A673 (cell line): ENCODE results near the gene AGBL4. TPM values are rescaled to one million over a fixed set of nuclear protein-coding genes. Genes with fewer than 3 reads are reported as not detected.

ENCODE experiments used
- BruUV-seq: library from RNA; stranded (reverse); fragments of 400-500 nt; replicated peaks from 2 replicates; lab custom pipeline; 2021; lab: Mats Ljungman, UMichigan
- CTCF ChIA-PET: fragments of 300-600 bp; sonication (Branson Sonifier 250); formaldehyde crosslinking; loops from one replicate; lab custom pipeline; 2022; ENCODE audit warnings: antibody characterized with exemption; lab: Charles Lee
- POLR2A ChIA-PET: fragments of 300-600 bp; sonication (Branson Sonifier 250); formaldehyde crosslinking; loops from one replicate; lab custom pipeline; 2022; ENCODE audit warnings: antibody characterized with exemption; ENCODE audit not compliant: low non-redundant PET; lab: Charles Lee
- DNase-seq: peaks from one replicate; pipeline ENCODE4 v3.0.0-alpha.2; 2015; ENCODE audit warnings: low spot score
- H3K27ac ChIP-seq: fragments of 200-600 bp; sonication (generic); 2 replicates; pipeline ENCODE4 v1.5.1; 2016; ENCODE audit warnings: mixed run types, low read depth, mild to moderate bottlenecking, mixed read lengths, antibody characterized with exemption, low read length; ENCODE audit not compliant: poor library complexity, severe bottlenecking
- H3K27me3 ChIP-seq: fragments of 200-600 bp; sonication (generic); replicated peaks from 2 replicates; pipeline ENCODE4 v1.6.1; 2017; ENCODE audit warnings: mixed run types, low read depth, mild to moderate bottlenecking, mixed read lengths, antibody characterized with exemption, low read length; ENCODE audit not compliant: insufficient read depth, poor library complexity
- H3K36me3 ChIP-seq: fragments of 200-600 bp; sonication (generic); 2 replicates; pipeline ENCODE4 v1.6.1; 2016; ENCODE audit warnings: mixed run types, mild to moderate bottlenecking, mixed read lengths, antibody characterized with exemption, low read length; ENCODE audit not compliant: insufficient read depth, poor library complexity, severe bottlenecking
- H3K4me1 ChIP-seq: fragments of 200-600 bp; sonication (generic); 2 replicates; pipeline ENCODE4 v1.6.1; 2017; ENCODE audit warnings: mixed run types, mild to moderate bottlenecking, mixed read lengths, antibody characterized with exemption, low read length; ENCODE audit not compliant: insufficient read depth, poor library complexity, severe bottlenecking
- H3K4me3 ChIP-seq: fragments of 200-600 bp; sonication (generic); 2 replicates; pipeline ENCODE4 v1.5.1; 2016; ENCODE audit warnings: low read depth, mixed run types, mild to moderate bottlenecking, mixed read lengths, low read length; ENCODE audit not compliant: poor library complexity, severe bottlenecking
- H3K9me3 ChIP-seq: fragments of 200-600 bp; sonication (generic); 2 replicates; pipeline ENCODE4 v1.6.1; 2016; ENCODE audit warnings: mixed run types, low read depth, mild to moderate bottlenecking, mixed read lengths, antibody characterized with exemption, low read length; ENCODE audit not compliant: poor library complexity, severe bottlenecking
- CTCF ChIP-seq: fragments of 300-800, 200-600 bp; sonication (generic); conservative IDR thresholded peaks from 2 replicates; pipeline ENCODE4 v1.5.1; 2017; ENCODE audit warnings: low read depth, mild to moderate bottlenecking, antibody characterized with exemption, low read length, moderate library complexity, mixed read lengths
- EZH2 ChIP-seq: fragments of 200-600 bp; sonication (generic); IDR thresholded peaks from 2 replicates; pipeline ENCODE4 v1.6.1; 2017; ENCODE audit warnings: borderline replicate concordance, low read depth, mild to moderate bottlenecking, mixed read lengths, antibody characterized with exemption, low read length; ENCODE audit not compliant: poor library complexity, severe bottlenecking
- intact Hi-C: fragments of 100-400 bp; cut with micrococcal nuclease; formaldehyde crosslinking; loops from one replicate; pipeline ENCODE4 v1.10.0; 2022; ENCODE audit not compliant: unreplicated experiment
- total RNA-seq: library from RNA; stranded (reverse); gene quantifications from 2 replicates; pipeline ENCODE4 v1.2.3, GENCODE V29; 2021

AGBL4 gene
- total RNA-seq, 1 experiment from 2014 or later = 0.32 TPM

GRCh38 chr1:49627781-49628180 lies 396.0 kb downstream of the AGBL4 start:
- Histone ChIP-seq H3K4me3 (no peak overlapping the region), H3K36me3 (no peaks in the 10 kb centered on the region), H3K4me1 (no peaks in the 10 kb centered on the region), H3K27me3 (no peaks in the 10 kb centered on the region), H3K27ac (no peak overlapping the region), H3K9me3 (no peaks in the 10 kb centered on the region)
- no peak for DNase-seq
- CTCF ChIA-PET = no interaction called here
- no peak for TF ChIP-seq CTCF
- no peak for TF ChIP-seq EZH2
- intact Hi-C loops = no loop called here
- POLR2A ChIA-PET = no interaction called here
- BruUV-seq = no TSS peak

GRCh38 chr1:49626472-49626871 lies 397.3 kb downstream of the AGBL4 start:
- intact Hi-C loops = no loop called here
- H3K36me3 ChIP-seq = no peaks in the 10 kb centered on the region
- TF ChIP-seq EZH2 = no peak
- no peak for TF ChIP-seq CTCF
- no peaks in the 10 kb centered on the region for H3K4me1 ChIP-seq
- POLR2A ChIA-PET = no interaction called here
- DNase-seq = no peak
- CTCF ChIA-PET = no interaction called here
- no peaks in the 10 kb centered on the region for H3K9me3 ChIP-seq
- no peaks in the 10 kb centered on the region for H3K27me3 ChIP-seq
- no peak overlapping the region for H3K27ac ChIP-seq
- BruUV-seq = no TSS peak
- no peak overlapping the region for H3K4me3 ChIP-seq

- no peak overlapping the region for H3K27ac ChIP-seq
- no peaks in the 10 kb centered on the region for H3K27me3 ChIP-seq
- DNase-seq = no peak
- H3K4me3 ChIP-seq = no peak overlapping the region
- CTCF ChIA-PET = no interaction called here
- no peaks in the 10 kb centered on the region for H3K9me3 ChIP-seq
- intact Hi-C loops = no loop called here
- no peaks in the 10 kb centered on the region for H3K36me3 ChIP-seq
- no TSS peak for BruUV-seq
- TF ChIP-seq CTCF = no peak
- TF ChIP-seq EZH2 = no peak
- no peaks in the 10 kb centered on the region for H3K4me1 ChIP-seq
- POLR2A ChIA-PET = no interaction called here
These were observed 400.9 kb downstream of the AGBL4 start for GRCh38 chr1:49622877-49623276.
